Activated CD4-positive, alpha-beta T cell treated with anti-CD3 and anti-CD28 coated beads, Interleukin-2, amount 10 ng/mL, durations not matched to agents 7 days and 5 days (primary cell): ENCODE results near the gene MAP3K4. TPM values are rescaled to one million over a fixed set of nuclear protein-coding genes. Genes with fewer than 3 reads are reported as not detected.

Source experiments
- CTCF ChIA-PET: fragments of 350-600 bp; sonication (Branson Sonifier 250); formaldehyde crosslinking; loops from one replicate; lab custom pipeline; 2021; ENCODE audit warnings: antibody characterized with exemption; lab: Charles Lee
- POLR2A ChIA-PET: fragments of 350-600 bp; sonication (Branson Sonifier 250); formaldehyde crosslinking; loops from one replicate; lab custom pipeline; 2021; ENCODE audit warnings: antibody characterized with exemption; lab: Charles Lee
- DNase-seq: peaks from one replicate; pipeline ENCODE4 v3.0.0-alpha.2; 2020
- H3K27ac Mint-ChIP-seq: one replicate; pipeline ENCODE4 v1.8.0; 2021; ENCODE audit warnings: mild to moderate bottlenecking, moderate library complexity, mixed read lengths
- H3K27me3 Mint-ChIP-seq: one replicate; pipeline ENCODE4 v1.8.0; 2021; ENCODE audit warnings: mixed read lengths
- H3K36me3 Mint-ChIP-seq: one replicate; pipeline ENCODE4 v1.8.0; 2021; ENCODE audit warnings: low read depth, mixed read lengths
- H3K4me1 Mint-ChIP-seq: one replicate; pipeline ENCODE4 v1.8.0; 2021; ENCODE audit warnings: mixed read lengths
- H3K4me3 Mint-ChIP-seq: one replicate; pipeline ENCODE4 v1.8.0; 2021; ENCODE audit warnings: mild to moderate bottlenecking, moderate library complexity, mixed read lengths
- H3K9me3 Mint-ChIP-seq: one replicate; pipeline ENCODE4 v1.8.0; 2021; ENCODE audit warnings: mixed read lengths
- total RNA-seq, 2 experiments: library from RNA; stranded (reverse); gene quantifications; one replicate each; pipeline ENCODE4 v1.2.3, GENCODE V29; 2021

The MAP3K4 gene
- total RNA-seq, 2 experiments from 2014 or later, result 43.6 to 47.2 TPM

DNA sequence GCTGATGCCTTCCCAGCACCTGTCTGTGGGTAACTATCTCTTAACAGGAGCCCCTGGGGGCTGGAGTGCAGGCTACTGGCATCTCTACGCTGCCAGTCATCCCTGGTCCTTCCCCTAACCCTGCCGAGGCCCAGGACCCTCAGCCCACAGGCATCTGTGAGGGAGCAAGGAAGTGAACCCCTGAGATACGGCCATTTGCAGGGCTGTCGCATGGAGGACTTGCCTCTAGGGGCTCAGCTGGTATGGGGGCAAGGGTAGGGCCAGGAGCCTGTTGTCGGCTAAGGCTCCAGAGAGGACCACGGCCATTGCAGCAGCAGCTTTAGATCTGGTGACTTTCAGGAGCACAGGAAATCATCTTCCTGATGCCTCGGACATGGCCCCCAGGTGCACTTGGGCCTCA is 49.7 kb downstream of the MAP3K4 start:
- Mint-ChIP-seq H3K9me3 (no peaks in the 10 kb centered on the region), H3K4me3 (no peak overlapping the region), H3K4me1 (no peaks in the 10 kb centered on the region), H3K36me3 (peaks cover 20% of the 10 kb centered on the region), H3K27me3 (no peaks in the 10 kb centered on the region), H3K27ac (no peak overlapping the region)
- CTCF ChIA-PET, result interaction anchor here (1.4 to 2.1 kb wide), 2 partner anchors 8 to 13 kb away, joined by 5 read pairs; no protein-coding TSS in a partner anchor
- POLR2A ChIA-PET, result no interaction called here
- DNase-seq, result no peak

DNA sequence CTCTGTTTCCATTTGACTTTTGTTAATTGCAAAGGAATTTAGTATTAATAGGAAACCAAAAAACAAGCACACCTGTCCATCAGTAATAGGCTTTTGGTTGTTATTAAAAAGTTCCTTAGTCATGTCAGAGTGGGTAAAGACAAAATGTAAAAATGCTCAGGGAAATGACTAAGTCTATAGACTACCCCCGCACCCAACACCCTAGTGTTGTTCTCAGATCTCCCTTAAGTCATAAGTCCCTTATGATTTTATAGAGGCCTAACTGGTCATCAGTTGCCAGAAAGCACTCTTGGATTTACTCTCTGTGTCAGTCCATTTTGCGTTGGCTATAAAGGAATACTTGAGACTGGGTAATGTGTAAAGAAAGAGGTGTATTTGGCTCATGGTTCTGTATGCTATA is 52.8 kb downstream of the MAP3K4 start:
- Mint-ChIP-seq H3K36me3 (peaks cover 14% of the 10 kb centered on the region), H3K4me1 (peaks cover 3% of the 10 kb centered on the region), H3K27ac (no peak overlapping the region), H3K9me3 (no peaks in the 10 kb centered on the region), H3K27me3 (no peaks in the 10 kb centered on the region), H3K4me3 (no peak overlapping the region)
- CTCF ChIA-PET, result interaction anchor here (1.4 kb wide), 1 partner anchor 9 kb away, joined by 3 read pairs; no protein-coding TSS in a partner anchor
- POLR2A ChIA-PET, result no interaction called here
- DNase-seq, result no peak

GRCh38 chr6:161048641-161049040 is 57.1 kb downstream of the MAP3K4 start:
- Mint-ChIP-seq H3K27ac (no peak overlapping the region), H3K36me3 (peaks cover 8% of the 10 kb centered on the region), H3K27me3 (no peaks in the 10 kb centered on the region), H3K4me3 (no peak overlapping the region), H3K9me3 (no peaks in the 10 kb centered on the region), H3K4me1 (peaks cover 10% of the 10 kb centered on the region)
- POLR2A ChIA-PET, result no interaction called here
- DNase-seq, result no peak
- CTCF ChIA-PET, result interaction anchor here (0.6 kb wide), 1 partner anchor 98 kb away, joined by 4 read pairs; no protein-coding TSS in a partner anchor

- Mint-ChIP-seq H3K27me3 (no peaks in the 10 kb centered on the region), H3K36me3 (peaks cover 11% of the 10 kb centered on the region), H3K4me3 (no peak overlapping the region), H3K4me1 (peaks cover 10% of the 10 kb centered on the region), H3K9me3 (no peaks in the 10 kb centered on the region), H3K27ac (peak overlapping the region; percentile 34)
- CTCF ChIA-PET, result no interaction called here
- POLR2A ChIA-PET, result no interaction called here
- no peak for DNase-seq
Observed at GRCh38 chr6:161050134-161050765, 58.7 kb downstream of the MAP3K4 start.

DNA sequence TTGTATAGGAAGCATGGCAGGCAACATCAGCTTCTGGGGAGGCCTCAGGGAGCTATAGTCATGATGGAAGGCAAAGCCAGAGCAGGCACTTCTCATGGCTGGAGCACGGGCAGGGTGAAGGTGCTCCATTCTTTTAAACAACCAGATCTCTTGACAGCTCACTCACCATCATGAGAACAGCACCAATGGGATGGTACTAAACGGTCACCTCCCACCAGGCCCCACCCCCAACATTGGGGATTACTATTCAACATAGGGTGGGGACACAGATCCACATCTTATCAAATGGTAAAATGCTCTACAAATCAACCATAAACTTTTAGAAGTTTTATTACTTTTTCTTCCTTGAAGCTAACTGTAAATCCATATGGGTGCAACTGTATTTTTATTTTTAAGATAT is 61.5 kb downstream of the MAP3K4 start:
- ChIA-PET CTCF (interaction anchor here (1.0 kb wide), 1 partner anchor 10 kb away, joined by 3 read pairs; no protein-coding TSS in a partner anchor), POLR2A (no interaction called here)
- Mint-ChIP-seq H3K27ac (no peak overlapping the region), H3K27me3 (no peaks in the 10 kb centered on the region), H3K9me3 (no peaks in the 10 kb centered on the region), H3K4me3 (no peak overlapping the region), H3K4me1 (peaks cover 9% of the 10 kb centered on the region), H3K36me3 (peaks cover 16% of the 10 kb centered on the region)
- no peak for DNase-seq

DNA sequence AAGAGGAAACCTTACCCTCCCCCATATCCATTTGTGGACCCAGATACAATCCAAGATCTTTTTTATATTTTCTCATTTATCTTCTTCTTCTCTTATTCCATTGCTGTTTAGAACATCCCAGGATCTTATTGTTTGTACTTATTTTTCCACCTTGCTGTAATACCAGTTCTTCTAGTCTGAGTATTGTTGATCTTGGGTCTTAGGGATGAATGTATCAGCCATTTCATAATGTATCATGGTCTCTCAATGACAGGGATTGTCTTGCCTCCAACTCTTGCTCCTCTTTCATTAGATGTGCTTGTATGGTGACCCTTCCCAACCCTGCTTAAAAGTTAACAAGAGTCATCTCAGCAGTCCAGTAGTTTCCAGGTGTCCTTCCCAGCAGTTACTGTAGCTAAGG is 63.3 kb downstream of the MAP3K4 start:
- Mint-ChIP-seq H3K4me3 (no peak overlapping the region), H3K9me3 (no peaks in the 10 kb centered on the region), H3K27ac (peak overlapping the region; percentile 22), H3K27me3 (no peaks in the 10 kb centered on the region), H3K36me3 (peaks cover 10% of the 10 kb centered on the region), H3K4me1 (peaks cover 7% of the 10 kb centered on the region)
- DNase-seq, result no peak
- CTCF ChIA-PET, result interaction anchor here (1.4 kb wide), 1 partner anchor 31 kb away, joined by 4 read pairs; no protein-coding TSS in a partner anchor
- POLR2A ChIA-PET, result no interaction called here

DNA sequence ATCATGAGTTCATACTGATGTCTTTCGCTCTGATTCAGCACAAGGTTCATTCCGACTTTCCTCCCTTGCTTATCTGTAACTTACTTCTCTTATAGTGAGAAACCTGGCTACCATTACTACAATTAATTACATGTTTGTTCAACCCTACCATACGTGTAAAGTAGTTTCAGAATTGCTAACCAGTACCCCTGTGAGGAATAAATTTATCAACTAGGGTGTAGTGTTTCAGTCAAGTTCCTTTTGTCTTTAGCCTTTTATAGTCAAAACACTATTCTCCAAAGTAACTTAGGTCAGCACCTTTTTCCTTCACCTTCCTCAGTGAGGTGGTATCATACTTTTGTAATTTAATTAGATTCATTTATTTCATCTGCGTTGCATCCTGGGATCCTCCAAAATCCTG is 64.9 kb downstream of the MAP3K4 start:
- POLR2A ChIA-PET, result no interaction called here
- no peak for DNase-seq
- Mint-ChIP-seq H3K36me3 (peaks cover 9% of the 10 kb centered on the region), H3K4me3 (no peak overlapping the region), H3K27me3 (no peaks in the 10 kb centered on the region), H3K27ac (no peak overlapping the region), H3K9me3 (no peaks in the 10 kb centered on the region), H3K4me1 (peaks cover 2% of the 10 kb centered on the region)
- CTCF ChIA-PET, result no interaction called here

- no peak overlapping the region for H3K27ac Mint-ChIP-seq
- DNase-seq, result no peak
- no peaks in the 10 kb centered on the region for H3K27me3 Mint-ChIP-seq
- ChIA-PET POLR2A (no interaction called here), CTCF (interaction anchor here (0.5 kb wide), 1 partner anchor 1218 kb away, joined by 4 read pairs; no protein-coding TSS in a partner anchor)
- peaks cover 10% of the 10 kb centered on the region for H3K36me3 Mint-ChIP-seq
- no peaks in the 10 kb centered on the region for H3K9me3 Mint-ChIP-seq
- peaks cover 2% of the 10 kb centered on the region for H3K4me1 Mint-ChIP-seq
- no peak overlapping the region for H3K4me3 Mint-ChIP-seq
Observed at GRCh38 chr6:161057103-161058091, 65.8 kb downstream of the MAP3K4 start.

DNA sequence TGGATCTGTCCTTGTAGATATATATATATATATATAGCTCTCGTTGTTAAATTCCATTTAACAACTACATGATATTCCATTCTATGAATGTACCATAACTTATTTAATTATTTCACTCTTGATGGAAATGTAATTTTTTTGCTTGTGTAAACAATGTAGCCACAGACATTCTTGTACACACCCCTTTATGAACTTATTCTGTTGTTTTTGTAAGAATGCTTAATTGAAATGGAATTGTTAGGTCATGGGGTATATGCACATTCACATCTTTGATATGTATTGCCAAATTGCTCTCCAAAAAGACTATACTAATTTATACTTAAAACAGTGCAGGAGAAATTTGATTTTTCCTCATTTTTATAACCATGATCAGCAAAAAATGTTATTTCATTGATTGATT is 67.2 kb downstream of the MAP3K4 start:
- no peaks in the 10 kb centered on the region for H3K27me3 Mint-ChIP-seq
- no peak for DNase-seq
- ChIA-PET POLR2A (no interaction called here), CTCF (no interaction called here)
- no peaks in the 10 kb centered on the region for H3K9me3 Mint-ChIP-seq
- H3K4me3 Mint-ChIP-seq, result no peak overlapping the region
- peaks cover 2% of the 10 kb centered on the region for H3K4me1 Mint-ChIP-seq
- H3K36me3 Mint-ChIP-seq, result peaks cover 10% of the 10 kb centered on the region
- no peak overlapping the region for H3K27ac Mint-ChIP-seq

DNA sequence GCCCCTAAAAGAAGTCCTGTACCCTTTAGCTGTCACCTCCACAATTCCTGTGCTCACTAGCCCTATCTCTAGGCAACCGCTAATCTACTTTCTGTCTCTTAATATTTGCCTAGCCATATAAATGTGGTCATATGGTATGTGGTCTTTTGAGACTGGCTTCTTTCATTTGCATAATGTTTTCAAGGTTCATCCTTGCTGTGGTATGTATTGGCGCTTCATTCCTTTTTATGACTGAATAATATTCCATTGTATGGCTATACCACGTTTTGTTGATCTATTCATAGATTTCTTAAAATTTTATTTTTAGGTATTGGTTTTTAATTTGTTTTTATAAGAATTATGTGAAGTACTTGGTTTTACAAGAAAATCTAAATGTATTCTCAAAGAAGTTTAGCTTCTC is 70.0 kb downstream of the MAP3K4 start:
- Mint-ChIP-seq H3K27me3 (no peaks in the 10 kb centered on the region), H3K4me1 (no peaks in the 10 kb centered on the region), H3K36me3 (peaks cover 5% of the 10 kb centered on the region), H3K27ac (no peak overlapping the region), H3K4me3 (no peak overlapping the region), H3K9me3 (no peaks in the 10 kb centered on the region)
- ChIA-PET CTCF (interaction anchor here (1.2 kb wide), 1 partner anchor 12 kb away, joined by 3 read pairs; no protein-coding TSS in a partner anchor), POLR2A (no interaction called here)
- DNase-seq, result no peak

DNA sequence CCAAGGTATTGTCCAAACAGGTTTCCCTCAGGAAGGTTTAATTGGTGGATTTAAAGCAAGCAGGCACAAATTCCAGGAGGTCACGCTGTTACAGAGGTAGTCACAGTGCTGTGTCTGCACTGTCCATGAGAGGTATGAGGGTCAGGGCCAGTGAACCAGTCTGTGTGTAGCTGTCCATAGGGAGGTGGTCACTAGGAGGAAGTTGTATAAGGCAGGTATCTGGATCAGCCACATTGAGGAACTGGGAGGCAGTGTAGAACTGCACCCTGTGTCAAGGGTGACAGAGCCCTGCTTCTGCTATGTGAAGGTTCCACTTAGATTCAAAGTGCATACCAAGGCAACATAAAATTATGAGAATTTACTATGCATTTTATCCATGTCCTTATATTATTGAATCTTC is 73.3 kb downstream of the MAP3K4 start:
- Mint-ChIP-seq H3K27ac (no peak overlapping the region), H3K4me1 (no peaks in the 10 kb centered on the region), H3K9me3 (no peaks in the 10 kb centered on the region), H3K4me3 (no peak overlapping the region), H3K27me3 (no peaks in the 10 kb centered on the region), H3K36me3 (peaks cover 5% of the 10 kb centered on the region)
- no peak for DNase-seq
- POLR2A ChIA-PET, result no interaction called here
- CTCF ChIA-PET, result no interaction called here

DNA sequence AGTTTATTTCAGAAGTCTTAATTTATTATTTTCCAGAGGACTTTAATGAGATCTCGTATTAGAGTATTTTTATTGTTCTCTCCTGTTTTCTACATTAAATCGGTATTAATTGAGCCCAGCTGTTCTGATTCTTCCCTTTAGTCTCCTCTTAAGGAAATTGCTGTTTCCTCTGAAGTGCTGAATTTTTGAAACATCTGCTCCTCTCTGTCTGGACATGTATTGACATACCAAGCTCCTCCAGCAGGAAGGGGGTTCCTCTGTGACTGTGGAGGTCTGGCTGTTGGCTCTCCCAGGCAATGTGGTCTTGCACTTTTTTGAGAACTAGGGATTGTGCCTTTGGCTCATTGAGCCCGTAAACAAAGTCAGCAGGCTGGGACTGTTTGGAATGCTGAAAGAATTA is 74.9 kb downstream of the MAP3K4 start:
- H3K27ac Mint-ChIP-seq, result no peak overlapping the region
- H3K36me3 Mint-ChIP-seq, result peaks cover 4% of the 10 kb centered on the region
- CTCF ChIA-PET, result interaction anchor here (0.6 to 0.7 kb wide), 2 partner anchors 19 to 212 kb away, joined by 3 to 4 read pairs; no protein-coding TSS in a partner anchor
- H3K4me1 Mint-ChIP-seq, result no peaks in the 10 kb centered on the region
- no peak for DNase-seq
- H3K9me3 Mint-ChIP-seq, result no peaks in the 10 kb centered on the region
- POLR2A ChIA-PET, result no interaction called here
- no peak overlapping the region for H3K4me3 Mint-ChIP-seq
- H3K27me3 Mint-ChIP-seq, result no peaks in the 10 kb centered on the region

DNA sequence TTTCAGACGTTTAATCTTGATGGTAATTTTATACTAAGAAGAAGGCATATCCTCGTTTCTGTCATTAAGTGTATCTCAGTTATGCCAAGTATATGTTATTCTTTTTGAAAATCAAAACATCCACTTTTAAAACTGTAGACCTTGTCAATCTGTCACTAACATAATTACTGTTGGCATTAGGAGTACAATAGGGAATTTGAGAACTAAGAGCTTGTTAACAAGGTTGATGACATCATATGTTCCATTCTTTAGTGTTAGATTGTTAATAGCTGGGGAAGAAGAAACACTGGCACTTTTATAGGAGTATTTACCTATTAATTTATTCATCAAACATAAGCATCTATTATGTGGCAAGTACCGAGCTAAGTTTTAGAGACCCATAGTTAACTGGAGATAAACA is 76.2 kb downstream of the MAP3K4 start:
- no peak overlapping the region for H3K4me3 Mint-ChIP-seq
- ChIA-PET CTCF (interaction anchor here (0.7 kb wide), 1 partner anchor 60 kb away, joined by 3 read pairs; no protein-coding TSS in a partner anchor), POLR2A (no interaction called here)
- H3K4me1 Mint-ChIP-seq, result no peaks in the 10 kb centered on the region
- no peak overlapping the region for H3K27ac Mint-ChIP-seq
- H3K27me3 Mint-ChIP-seq, result no peaks in the 10 kb centered on the region
- no peak for DNase-seq
- peaks cover 3% of the 10 kb centered on the region for H3K36me3 Mint-ChIP-seq
- no peaks in the 10 kb centered on the region for H3K9me3 Mint-ChIP-seq
